ENCODE data around the gene CHID1.

CHID1 gene

GRCh38 chr11:819129-819931 is 91.3 kb downstream of the CHID1 start:
- peak in 1 of 2 experiments; percentile 36 for DNase-seq

- no peak for DNase-seq
These were observed 92.0 kb downstream of the CHID1 start, which contains the start of gene PNPLA2 for GRCh38 chr11:818396-819128. Gene PNPLA2 (plus strand): TSS chr11:818914. CDS start chr11:819719, 805 bp downstream.
